NCI-H2196 treated with DMSO at 0.1 percent for 48 hours (cell line): ENCODE measurements around the gene FEN1.

Experiments used
- DNase-seq: peaks from one replicate; lab custom pipeline; 2025; ENCODE audit not compliant: unreplicated experiment; lab: John Stamatoyannopoulos, UW

FEN1 gene

DNA sequence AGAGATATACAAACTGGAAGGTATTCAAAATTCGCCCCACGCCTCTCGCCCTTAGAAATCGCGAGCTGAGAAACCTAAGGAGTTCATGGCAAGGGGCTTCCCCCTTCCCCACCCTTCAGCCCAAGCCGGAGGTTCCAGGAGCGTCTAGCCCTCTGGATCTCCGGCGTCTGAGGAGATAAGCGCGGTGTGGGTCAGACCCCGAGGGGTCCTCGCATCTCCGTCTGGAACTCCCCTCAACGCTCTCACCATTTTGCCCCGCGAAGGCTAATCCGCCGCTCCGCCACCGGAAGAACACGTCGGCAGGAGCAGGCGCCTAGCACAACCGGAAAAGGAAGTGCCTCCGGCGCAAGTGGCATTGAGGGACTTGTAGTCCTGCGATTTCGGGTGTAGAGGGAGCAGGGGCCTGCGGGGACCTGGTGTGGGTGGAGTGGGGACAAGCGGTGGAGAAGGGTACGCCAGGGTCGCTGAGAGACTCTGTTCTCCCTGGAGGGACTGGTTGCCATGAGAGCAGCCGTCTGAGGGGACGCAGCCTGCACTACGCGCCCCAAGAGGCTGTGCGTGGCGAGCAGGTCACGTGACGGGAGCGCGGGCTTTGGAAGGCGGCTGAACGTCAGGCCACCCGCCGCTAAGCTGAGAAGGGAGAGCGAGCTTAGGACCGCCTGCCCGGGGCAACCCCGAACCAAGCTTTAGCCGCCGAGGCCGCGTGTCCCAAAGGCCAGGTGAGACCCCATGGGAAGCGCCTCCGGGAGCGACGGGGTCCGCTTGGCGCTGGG lies at the start of gene FEN1, which contains the start of gene TMEM258:
Gene FEN1 (plus strand): TSS at position 602 of the 773 bp plus-strand sequence. CDS start 2,451 bp downstream, outside the sequence.
Gene TMEM258 (minus strand): TSS at position 290 of the 773 bp plus-strand sequence. CDS start 41 bp downstream, at position 249.
- peak; percentile 92 for DNase-seq

- DNase-seq = no peak
Observed at GRCh38 chr11:61743486-61744095, 49.1 kb upstream of the FEN1 start.

DNA sequence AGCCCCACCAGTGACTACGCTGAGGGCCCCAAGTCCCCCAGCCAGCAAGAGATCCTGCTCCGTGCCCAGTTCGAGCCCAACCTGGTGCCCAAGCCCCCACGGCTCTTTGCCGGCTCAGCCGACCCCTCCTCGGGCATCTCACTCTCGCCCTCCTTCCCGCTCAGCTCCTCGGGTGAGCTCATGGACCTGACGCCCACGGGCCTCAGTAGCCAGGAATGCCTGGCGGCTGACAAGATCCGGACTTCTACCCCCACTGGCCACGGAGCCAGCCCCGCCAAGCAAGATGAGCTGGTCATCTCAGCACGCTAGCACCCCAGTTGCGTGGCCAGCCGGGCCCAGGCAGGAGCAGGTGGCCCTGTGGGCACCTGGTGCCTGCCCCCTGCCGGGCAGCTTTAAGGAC lies 48.5 kb upstream of the FEN1 start:
- no peak for DNase-seq

DNA sequence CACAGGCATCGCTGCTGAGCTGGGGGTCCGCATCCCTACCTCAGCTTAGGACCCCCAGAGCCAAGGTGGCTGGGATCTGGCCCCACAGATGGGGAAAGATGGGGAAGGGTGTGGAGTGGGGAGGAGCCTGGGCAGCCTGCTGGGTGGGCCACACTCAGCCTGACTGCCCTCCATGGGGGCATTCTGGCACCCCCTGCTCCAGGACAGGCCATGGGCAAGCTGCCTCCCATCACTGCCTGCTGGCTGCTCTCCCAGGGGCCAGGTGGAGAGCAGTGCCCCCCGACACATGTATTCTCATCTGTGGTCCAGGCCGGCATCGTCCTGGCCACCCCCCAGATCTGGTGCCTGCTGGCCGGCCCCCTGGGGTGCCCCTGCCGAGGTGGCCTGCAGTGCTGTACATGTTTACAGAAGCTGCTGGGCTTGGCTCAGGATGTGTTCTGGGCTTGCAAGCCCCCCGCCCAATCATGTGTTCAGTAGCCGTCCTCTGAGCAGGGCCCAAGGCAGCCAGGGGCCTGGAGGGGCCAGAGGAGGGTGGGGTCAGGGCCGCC lies 48.0 kb upstream of the FEN1 start:
- DNase-seq = no peak

GRCh38 chr11:61745781-61746441 lies 46.8 kb upstream of the FEN1 start:
- no peak for DNase-seq

DNA sequence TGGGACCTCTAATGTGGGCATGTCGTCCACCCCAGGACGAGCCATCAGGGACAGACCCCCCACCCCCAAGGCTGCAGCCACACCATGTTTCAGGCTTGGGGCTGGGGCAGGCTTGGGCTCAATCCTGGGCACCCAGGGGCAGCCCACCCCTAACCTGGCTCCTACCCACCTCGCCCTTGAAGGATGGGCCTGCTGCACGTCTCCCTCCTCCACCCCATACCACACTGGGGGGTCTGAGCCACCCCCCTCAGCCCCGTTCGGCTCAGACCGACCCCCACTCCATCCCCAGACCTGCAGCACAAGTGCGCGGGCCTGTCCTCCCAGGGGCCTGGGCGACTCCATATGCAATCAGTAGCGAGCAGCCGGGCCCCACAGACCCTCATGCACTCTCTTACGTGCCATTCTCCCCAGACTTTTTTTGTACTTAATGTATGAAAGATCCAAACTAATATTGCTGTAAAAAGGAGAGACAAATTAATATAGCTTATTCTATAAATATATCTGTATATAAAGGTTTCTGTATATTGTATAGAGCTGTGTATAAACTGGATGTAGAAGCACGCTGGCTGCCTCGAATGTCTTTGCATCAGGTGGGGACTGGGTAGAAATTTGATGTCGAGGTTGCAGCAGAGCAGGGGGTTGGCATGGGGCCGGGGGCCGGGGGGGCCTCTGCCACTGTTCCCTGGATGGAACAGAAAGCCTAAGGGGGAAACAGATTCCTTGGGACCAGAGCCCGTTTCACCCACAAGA lies 46.1 kb upstream of the FEN1 start:
- no peak for DNase-seq

DNA sequence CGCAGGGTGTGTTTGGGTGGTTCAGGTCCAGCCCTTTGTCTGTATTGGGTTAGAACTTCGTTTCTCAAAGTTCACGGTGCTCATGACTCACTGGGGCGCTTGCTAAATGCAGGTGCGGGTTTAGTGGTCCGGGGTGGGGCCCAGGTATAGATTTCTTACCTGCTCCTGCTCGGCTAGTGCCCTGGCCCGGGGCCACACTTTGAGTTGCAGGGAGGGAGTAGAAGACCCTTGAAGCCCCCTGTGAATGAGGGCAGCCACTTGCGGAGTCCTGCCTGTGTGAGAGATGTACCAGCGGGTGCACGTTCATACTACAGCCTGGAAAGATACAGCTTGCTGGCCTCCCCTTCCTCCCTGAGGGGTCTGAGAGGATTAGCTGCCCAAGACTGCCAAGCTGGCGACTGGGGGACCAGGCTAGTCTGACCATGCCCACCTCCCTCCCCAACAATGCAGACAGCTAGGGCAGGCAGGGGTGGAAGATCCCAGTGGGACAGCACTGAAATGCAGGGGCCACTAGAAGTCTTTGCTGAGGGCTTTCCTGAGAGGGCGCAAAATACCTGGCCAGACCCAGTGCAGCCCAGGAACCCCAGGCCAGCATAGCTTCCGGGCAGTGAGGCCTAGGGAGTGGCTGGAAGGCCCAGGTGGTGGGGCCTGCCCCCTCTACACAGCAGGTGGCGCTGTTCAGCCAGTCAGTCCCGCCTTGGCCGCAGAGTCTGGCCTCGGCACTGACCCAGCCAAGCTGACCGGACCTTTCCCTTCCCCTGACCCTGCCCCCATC lies 45.3 kb upstream of the FEN1 start:
- DNase-seq = peak; percentile 54

DNA sequence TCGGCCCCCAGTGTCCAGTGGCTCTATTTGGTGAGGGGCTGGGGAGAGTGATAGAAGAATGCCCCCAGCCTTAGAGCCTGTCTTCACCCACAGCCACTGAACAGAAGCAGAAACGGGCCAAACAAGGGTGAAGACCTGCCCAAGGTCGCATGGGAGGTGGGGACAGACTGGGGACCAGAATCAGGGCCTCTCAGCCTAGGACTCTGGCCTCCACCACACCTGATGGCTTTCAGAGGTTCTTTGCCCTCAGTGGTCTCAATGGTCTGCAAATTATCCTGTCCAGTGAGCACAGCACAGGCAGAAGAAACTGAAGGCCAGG lies 44.8 kb upstream of the FEN1 start:
- DNase-seq = no peak

GRCh38 chr11:61749591-61750217 lies 43.0 kb upstream of the FEN1 start:
- no peak for DNase-seq

- DNase-seq = no peak
Observed at GRCh38 chr11:61750631-61751273, 42.0 kb upstream of the FEN1 start.

- no peak for DNase-seq
Observed at GRCh38 chr11:61751384-61751783, 41.3 kb upstream of the FEN1 start.

DNA sequence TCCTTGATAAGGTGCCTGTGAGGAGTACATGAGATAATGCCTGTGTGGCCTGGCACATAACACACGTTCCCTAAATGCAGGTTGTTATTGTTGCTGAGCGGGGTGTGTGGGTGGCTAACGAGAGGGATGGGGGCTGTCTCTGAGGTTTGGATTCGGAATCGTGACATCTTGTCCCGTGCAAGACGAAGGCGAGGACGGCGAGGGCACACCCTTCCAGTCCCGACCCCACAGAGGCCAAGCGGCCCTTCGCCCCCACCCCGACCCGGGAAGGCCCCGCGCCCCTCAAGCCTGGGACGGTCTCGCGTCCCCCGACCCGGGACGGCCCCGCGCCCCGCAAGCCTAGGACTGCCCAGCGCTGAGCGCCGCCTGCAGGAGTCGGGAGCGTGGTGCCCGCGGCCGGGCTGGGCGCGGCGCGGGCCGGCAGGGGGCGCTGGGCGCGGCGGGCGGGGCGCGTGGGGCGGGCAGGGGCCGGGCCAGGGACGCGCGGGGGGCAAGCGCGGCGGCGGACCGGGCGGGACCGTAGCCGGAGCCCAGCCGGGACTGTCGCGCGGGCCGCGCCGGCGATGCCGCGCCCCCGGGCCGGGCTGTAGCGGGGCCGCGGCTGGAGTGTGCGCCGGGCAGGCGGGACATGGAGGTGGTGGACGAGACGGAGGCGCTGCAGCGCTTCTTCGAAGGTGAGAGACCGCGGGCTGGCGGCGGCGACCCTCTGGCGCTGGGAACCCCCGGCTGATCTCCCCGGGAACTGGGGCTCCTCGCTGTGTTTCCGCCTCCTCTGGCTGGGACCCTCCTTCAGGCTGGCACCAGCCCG lies 40.4 kb upstream of the FEN1 start, which contains the start of gene MYRF:
Gene MYRF (plus strand): TSS at position 520 of the 808 bp plus-strand sequence. CDS start 109 bp downstream, at position 629.
- peak; percentile 8 for DNase-seq

- DNase-seq = no peak
Observed at GRCh38 chr11:61752925-61753521, 39.7 kb upstream of the FEN1 start.

- no peak for DNase-seq
Observed at GRCh38 chr11:61753672-61754071, 39.0 kb upstream of the FEN1 start.

DNA sequence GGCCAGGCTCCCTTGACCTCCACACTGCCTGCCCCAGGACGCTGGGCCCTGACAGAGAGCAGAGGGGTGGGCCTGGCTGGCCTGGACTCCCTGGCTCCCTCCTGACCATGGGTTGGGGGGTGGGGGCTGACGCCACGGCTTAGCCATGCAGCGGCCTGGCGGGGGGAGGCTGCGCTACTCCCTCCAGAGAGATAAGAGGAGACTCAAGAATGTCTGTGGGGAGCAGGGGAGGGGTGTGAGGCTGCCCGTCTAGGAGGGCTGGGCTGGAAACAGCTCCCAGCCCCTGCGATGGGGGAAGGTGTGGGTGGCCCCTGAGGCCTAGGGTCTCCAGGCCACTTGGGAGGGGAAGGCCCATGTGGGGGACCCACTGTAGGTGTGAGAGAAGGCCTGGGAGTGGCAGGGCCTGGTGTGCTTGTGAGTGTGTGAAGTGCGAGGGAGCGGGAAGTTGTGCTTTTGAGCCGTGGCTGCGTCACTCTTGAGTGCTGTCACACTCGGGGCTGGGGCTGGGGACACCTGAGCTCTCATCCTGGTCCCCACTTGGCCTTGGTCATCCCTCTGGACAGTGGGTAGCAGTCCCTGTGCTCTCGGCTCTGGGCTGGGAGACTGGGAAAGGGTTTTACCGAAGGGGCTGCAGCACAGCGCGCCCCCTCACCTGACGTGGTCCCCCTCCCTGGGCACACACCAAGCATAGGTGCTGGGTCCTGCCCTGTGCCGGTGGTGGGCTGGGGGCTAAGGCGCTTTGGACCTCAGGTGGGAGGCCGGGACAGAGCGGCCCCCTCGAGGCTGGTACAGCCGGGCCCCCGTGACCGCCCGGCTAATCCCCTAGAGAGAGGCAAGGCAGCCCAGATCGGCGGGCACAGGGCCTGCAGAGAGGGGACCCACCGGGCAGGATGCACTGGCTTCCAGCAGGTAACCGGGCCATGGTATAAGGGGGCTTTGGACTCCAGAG lies 37.9 kb upstream of the FEN1 start:
- no peak for DNase-seq

DNA sequence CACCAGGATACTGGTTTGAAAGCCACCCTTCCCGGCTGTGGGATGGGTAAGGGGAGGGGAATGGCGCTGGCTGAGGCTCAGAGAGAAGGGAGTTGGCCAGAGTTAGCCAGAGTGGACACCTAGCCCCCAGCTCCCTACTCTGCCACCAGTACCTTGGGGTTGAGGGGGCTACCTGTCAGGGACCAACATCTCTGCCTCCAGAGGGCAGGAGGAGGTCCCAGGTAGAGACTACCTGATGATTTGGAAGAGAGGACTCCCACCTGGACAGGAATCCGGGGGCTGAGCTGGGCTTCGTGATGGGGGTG lies 36.6 kb upstream of the FEN1 start:
- no peak for DNase-seq
